Esophagus squamous epithelium (tissue), 5 donors: ENCODE measurements around the gene SREBF1. TPM values are rescaled to one million over a fixed set of nuclear protein-coding genes. Genes with fewer than 3 reads are reported as not detected.

Experiments used
- DNase-seq: peaks from one replicate; lab custom pipeline; 2025; lab: John Stamatoyannopoulos, UW
- H3K27ac ChIP-seq, 4 donors: fragments of 200-600 bp; sonication (generic); one replicate each; pipeline ENCODE4 v1.5.1; 2016 to 2019; ENCODE audit warnings: mild to moderate bottlenecking in 1 of 4
- H3K27me3 ChIP-seq, 4 donors: fragments of 200-600 bp; sonication (generic); 1 replicate in 3 of 4; 2 replicates in 1 of 4; pipeline versions ENCODE4 v1.5.1 to v1.6.0; 2017 to 2021; ENCODE audit warnings: antibody characterized with exemption in 1 of 4
- H3K36me3 ChIP-seq, 3 donors: fragments of 200-600 bp; sonication (generic); one replicate each; pipeline ENCODE4 v1.5.1; 2016 to 2019
- H3K4me1 ChIP-seq, 3 donors: fragments of 200-600 bp; sonication (generic); one replicate each; pipeline ENCODE4 v1.5.1; 2017 to 2019
- H3K4me3 ChIP-seq, 4 donors: fragments of 200-600 bp; sonication (generic); 1 replicate in 3 of 4; 2 replicates in 1 of 4; pipeline ENCODE4 v1.5.1; 2016 to 2019; ENCODE audit warnings: mild to moderate bottlenecking in 2 of 4, moderate library complexity in 1 of 4
- H3K9me3 ChIP-seq, 3 donors: fragments of 200-600 bp; sonication (generic); one replicate each; pipeline ENCODE4 v1.5.1; 2016 to 2019
- POLR2A ChIP-seq, 4 donors: fragments of 450-650 bp; IDR thresholded peaks; one replicate each; pipeline ENCODE4 v1.6.1; 2017; ENCODE audit warnings: antibody characterized with exemption in 4 of 4, mild to moderate bottlenecking in 4 of 4, moderate library complexity in 3 of 4
- WGBS, 2 donors: methylation state at CpG; one replicate each; pipeline ENCODE4 v1.1.5; 2018; 5-methylcytosine and 5-hydroxymethylcytosine counted together
- intact Hi-C: fragments of 100-400 bp; cut with DNase I; formaldehyde crosslinking; loops from one replicate; pipeline ENCODE4 v1.15.0; 2022
- total RNA-seq, 4 donors: library from RNA; depleted of rRNA; stranded (reverse); fragments of >200 nt; gene quantifications; one replicate each; pipeline ENCODE4 v1.1.0, GENCODE V29; 2016
- TF ChIP-seq, protein P1 (sequence below), 6 experiments: fragments of 450-650 bp in 4 of 6; fragments of 200-600 bp in 2 of 6; sonication (generic) in 2 of 6; IDR thresholded peaks; one replicate each; pipeline ENCODE4 v1.5.1; 2016 to 2019; ENCODE audit warnings: antibody characterized with exemption in 6 of 6, mild to moderate bottlenecking in 4 of 6, moderate library complexity in 4 of 6
- donor health status: DM: yes; HTN: yes; CAD: no.

The SREBF1 gene
- total RNA-seq, 4 donors from 2014 or later, result 55.0 to 137 (median 108) TPM

DNA sequence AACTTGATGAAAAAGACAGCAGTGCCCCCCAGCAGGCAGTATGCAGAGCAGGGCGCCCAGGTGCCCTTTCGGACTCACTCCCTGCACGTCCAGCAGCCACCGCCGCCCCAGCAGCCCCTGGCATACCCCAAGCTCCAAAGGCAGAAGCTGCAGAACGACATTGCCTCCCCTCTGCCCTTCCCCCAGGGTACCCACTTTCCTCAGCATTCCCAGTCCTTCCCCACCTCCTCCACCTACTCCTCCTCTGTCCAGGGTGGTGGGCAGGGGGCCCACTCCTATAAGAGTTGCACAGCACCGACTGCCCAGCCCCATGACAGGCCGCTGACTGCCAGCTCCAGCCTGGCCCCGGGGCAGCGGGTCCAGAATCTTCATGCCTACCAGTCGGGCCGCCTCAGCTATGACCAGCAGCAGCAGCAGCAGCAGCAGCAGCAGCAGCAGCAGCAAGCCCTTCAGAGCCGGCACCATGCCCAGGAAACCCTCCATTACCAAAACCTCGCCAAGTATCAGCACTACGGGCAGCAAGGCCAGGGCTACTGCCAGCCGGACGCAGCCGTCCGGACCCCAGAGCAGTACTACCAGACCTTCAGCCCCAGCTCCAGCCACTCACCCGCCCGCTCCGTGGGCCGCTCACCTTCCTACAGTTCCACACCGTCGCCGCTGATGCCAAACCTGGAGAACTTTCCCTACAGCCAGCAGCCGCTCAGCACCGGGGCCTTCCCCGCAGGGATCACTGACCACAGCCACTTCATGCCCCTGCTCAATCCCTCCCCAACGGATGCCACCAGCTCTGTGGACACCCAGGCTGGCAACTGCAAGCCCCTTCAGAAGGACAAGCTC lies 43.2 kb downstream of the SREBF1 start:
- WGBS, 2 donors, result 89% methylated on average over 22 of the region's 30 CpGs; no CpG with 5 or more reads in 1 of the 2 donors
- no peak for DNase-seq
- H3K27ac ChIP-seq, result peak overlapping the region in 1 of 4 donors; percentile 70
- H3K4me3 ChIP-seq, result no peak overlapping the region
- intact Hi-C loops, result no loop called here
- H3K4me1 ChIP-seq, result peaks cover 16 to 48% (median 19%) of the 10 kb centered on the region in 3 donors
- H3K9me3 ChIP-seq, result no peaks in the 10 kb centered on the region
- H3K27me3 ChIP-seq, result no peaks in the 10 kb centered on the region
- TF ChIP-seq POLR2A (IDR thresholded peaks at IDR 0.05), result no peak
- TF ChIP-seq, protein P1, sequence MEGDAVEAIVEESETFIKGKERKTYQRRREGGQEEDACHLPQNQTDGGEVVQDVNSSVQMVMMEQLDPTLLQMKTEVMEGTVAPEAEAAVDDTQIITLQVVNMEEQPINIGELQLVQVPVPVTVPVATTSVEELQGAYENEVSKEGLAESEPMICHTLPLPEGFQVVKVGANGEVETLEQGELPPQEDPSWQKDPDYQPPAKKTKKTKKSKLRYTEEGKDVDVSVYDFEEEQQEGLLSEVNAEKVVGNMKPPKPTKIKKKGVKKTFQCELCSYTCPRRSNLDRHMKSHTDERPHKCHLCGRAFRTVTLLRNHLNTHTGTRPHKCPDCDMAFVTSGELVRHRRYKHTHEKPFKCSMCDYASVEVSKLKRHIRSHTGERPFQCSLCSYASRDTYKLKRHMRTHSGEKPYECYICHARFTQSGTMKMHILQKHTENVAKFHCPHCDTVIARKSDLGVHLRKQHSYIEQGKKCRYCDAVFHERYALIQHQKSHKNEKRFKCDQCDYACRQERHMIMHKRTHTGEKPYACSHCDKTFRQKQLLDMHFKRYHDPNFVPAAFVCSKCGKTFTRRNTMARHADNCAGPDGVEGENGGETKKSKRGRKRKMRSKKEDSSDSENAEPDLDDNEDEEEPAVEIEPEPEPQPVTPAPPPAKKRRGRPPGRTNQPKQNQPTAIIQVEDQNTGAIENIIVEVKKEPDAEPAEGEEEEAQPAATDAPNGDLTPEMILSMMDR (IDR thresholded peaks at IDR 0.05), result no peak
- peaks cover 12 to 57% (median 35%) of the 10 kb centered on the region in 3 donors for H3K36me3 ChIP-seq

DNA sequence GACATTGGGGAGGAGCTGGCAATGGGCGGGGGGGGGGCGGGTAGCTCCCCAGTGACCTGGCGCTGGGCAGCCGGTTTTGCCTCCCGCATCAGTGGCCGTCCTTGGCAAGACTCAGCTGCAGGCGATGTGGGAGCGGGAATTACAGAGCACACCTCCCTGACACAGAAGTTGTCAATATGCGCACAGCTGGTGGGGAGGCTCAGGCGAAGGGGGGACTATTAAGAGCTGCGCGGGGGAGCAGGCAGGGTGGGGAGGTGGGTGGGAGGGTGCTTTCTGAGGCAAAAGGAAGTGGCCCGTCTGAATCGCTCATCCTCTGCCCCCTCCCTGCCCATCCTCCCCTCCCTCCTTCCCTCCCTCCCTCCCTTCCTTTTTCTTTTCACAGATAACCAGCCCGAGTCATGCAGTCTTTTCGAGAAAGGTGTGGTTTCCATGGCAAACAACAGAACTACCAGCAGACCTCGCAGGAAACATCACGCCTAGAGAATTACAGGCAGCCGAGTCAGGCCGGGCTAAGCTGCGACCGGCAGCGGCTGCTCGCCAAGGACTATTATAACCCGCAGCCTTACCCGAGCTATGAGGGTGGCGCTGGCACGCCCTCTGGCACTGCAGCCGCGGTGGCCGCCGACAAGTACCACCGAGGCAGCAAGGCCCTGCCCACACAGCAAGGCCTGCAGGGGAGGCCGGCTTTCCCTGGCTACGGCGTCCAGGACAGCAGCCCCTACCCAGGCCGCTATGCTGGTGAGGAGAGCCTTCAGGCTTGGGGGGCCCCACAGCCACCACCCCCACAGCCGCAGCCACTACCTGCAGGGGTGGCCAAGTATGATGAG lies 44.0 kb downstream of the SREBF1 start:
- H3K4me3 ChIP-seq, result peak overlapping the region in 1 of 4 donors; percentile 19
- no peak for DNase-seq
- peaks cover 12 to 49% (median 29%) of the 10 kb centered on the region in 3 donors for H3K36me3 ChIP-seq
- no peaks in the 10 kb centered on the region for H3K9me3 ChIP-seq
- H3K27me3 ChIP-seq, result no peaks in the 10 kb centered on the region
- H3K27ac ChIP-seq, result peak overlapping the region in 2 of 4 donors; percentile 44 to 70
- TF ChIP-seq POLR2A (IDR thresholded peaks at IDR 0.05), result no peak
- TF ChIP-seq, protein P1 (IDR thresholded peaks at IDR 0.05), result no peak
- 21 to 23% methylated on average over 9 to 19 of the region's 38 CpGs for WGBS, 2 donors
- intact Hi-C loops, result no loop called here
- peaks cover 16 to 48% (median 19%) of the 10 kb centered on the region in 3 donors for H3K4me1 ChIP-seq

DNA sequence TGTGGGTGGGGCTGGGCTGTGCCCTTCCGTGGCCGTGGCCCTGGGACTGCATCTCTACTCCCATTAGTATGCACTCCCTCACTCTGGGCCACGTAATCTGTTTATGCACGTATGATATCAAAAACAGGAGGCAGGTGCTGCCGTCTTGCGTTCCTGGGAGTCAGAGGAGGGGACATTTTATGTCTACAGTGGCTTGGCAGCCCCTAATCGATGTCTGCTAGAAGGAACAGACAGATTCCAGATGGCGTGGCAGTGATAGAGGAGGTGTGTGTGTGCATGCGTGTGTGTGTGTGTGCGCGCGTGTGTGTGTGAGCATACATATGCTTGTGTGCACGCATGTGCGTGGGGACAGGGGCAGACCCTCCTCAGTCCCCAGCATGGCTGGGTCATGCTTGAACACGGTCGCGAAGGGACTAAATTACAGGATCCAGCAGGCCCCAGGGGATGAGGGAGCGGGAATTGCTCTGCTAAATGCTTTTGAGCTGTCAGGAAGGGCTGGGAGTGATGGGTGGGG lies 44.7 kb downstream of the SREBF1 start:
- intact Hi-C loops, result no loop called here
- 61 to 82% methylated on average over 5 to 10 of the region's 18 CpGs for WGBS, 2 donors
- DNase-seq, result no peak
- Histone ChIP-seq H3K36me3 (peaks cover 12 to 42% (median 23%) of the 10 kb centered on the region in 3 donors), H3K4me1 (peaks cover 16 to 48% (median 19%) of the 10 kb centered on the region in 3 donors), H3K9me3 (no peaks in the 10 kb centered on the region), H3K27me3 (no peaks in the 10 kb centered on the region), H3K4me3 (no peak overlapping the region), H3K27ac (peak overlapping the region in 2 of 4 donors; percentile 44 to 70)
- TF ChIP-seq, protein P1 (IDR thresholded peaks at IDR 0.05), result no peak
- no peak for TF ChIP-seq POLR2A (IDR thresholded peaks at IDR 0.05)

DNA sequence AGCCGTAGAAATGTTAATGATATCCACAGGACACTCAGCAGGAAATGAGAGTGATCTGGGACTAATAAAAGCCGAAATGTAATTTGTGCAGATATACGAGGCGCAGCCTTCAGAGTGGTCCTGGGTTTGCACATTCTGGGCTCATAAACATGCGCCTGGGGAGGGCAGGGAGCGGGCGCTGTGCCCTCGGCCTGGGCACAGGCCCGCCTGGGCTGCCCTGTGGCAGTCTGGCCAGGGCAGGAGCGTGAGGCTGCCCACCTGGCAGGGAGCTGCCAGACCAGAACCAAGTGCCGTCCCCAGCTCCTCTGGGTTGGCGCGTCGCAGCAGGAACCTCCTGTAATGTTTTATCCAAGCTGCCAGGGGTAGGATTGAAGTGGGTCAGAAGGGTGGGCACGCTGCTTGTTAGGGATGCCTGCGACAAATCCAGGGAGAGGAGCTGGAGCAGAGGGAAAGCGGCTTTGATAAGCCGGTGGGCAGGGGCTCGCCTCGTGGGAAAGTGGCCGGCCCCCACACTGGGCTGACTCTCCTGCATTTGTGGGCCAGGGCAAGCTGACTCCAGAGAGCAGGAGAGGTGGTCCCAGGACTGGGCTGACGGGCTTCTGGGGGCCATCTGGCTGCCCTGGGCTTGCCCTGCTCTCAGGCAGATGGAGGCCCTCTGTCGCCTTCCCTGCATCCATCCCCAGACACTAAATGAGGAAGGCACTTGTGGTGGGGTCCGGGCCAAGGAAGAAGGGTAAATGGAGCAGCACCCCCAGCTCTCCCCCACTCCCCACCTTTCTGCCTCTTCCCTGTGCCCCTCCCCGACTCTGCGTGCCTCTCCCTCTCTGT lies 45.9 kb downstream of the SREBF1 start:
- WGBS, 2 donors, result 77 to 86% methylated on average over 9 to 20 of the region's 26 CpGs
- Histone ChIP-seq H3K9me3 (no peaks in the 10 kb centered on the region), H3K4me1 (peaks cover 16 to 50% (median 19%) of the 10 kb centered on the region in 3 donors), H3K27me3 (no peaks in the 10 kb centered on the region), H3K4me3 (no peak overlapping the region), H3K36me3 (peaks cover 10 to 29% (median 13%) of the 10 kb centered on the region in 3 donors), H3K27ac (peak overlapping the region in 1 of 4 donors; percentile 29)
- TF ChIP-seq POLR2A (IDR thresholded peaks at IDR 0.05), result no peak
- TF ChIP-seq, protein P1 (IDR thresholded peaks at IDR 0.05), result no peak
- intact Hi-C loops, result no loop called here
- no peak for DNase-seq
